CD14-positive monocyte (primary cell): ENCODE data around the gene BTBD9. TPM values are rescaled to one million over a fixed set of nuclear protein-coding genes. Genes with fewer than 3 reads are reported as not detected.
A peak's percentile ranks its signal among the peaks of the same experiment; 100 is the strongest.

Experiments
- DNase-seq, 3 donors: peaks; one replicate each; pipeline ENCODE4 v3.0.0-alpha.2; 2011 to 2022
- H2AFZ ChIP-seq: 2 replicates; pipeline ENCODE4 v1.6.0; 2012; ENCODE audit warnings: mild to moderate bottlenecking, low read depth, low read length, inconsistent platforms; ENCODE audit not compliant: insufficient read depth, poor library complexity, severe bottlenecking
- H3K27ac ChIP-seq, 2 donors: 1 replicate in 1 of 2; 2 replicates in 1 of 2; pipeline ENCODE4 v1.5.1; 2012 to 2013; ENCODE audit warnings: low read length in 2 of 2, control low read depth in 1 of 2, inconsistent platforms in 1 of 2, low read depth in 1 of 2, mild to moderate bottlenecking in 1 of 2
- H3K27me3 ChIP-seq, 2 donors: one replicate each; pipeline versions ENCODE4 v1.6.0 to v1.6.1; 2011 to 2013; ENCODE audit warnings: low read length in 2 of 2; ENCODE audit not compliant: control insufficient read depth in 2 of 2, insufficient read depth in 2 of 2
- H3K36me3 ChIP-seq, 2 donors: replicated peaks in 1 of 2; 1 replicate in 1 of 2; 2 replicates in 1 of 2; pipeline versions ENCODE4 v1.5.1 to v1.6.1; 2012 to 2013; ENCODE audit warnings: low read length in 2 of 2, control low read depth in 1 of 2, inconsistent platforms in 1 of 2, mild to moderate bottlenecking in 1 of 2; ENCODE audit not compliant: insufficient read depth in 2 of 2, control insufficient read depth in 1 of 2
- H3K4me1 ChIP-seq, 2 donors: 1 replicate in 1 of 2; 2 replicates in 1 of 2; pipeline versions ENCODE4 v1.5.1 to v1.6.1; 2012 to 2013; ENCODE audit warnings: low read length in 2 of 2, control low read depth in 1 of 2, inconsistent platforms in 1 of 2, mild to moderate bottlenecking in 1 of 2, moderate library complexity in 1 of 2; ENCODE audit not compliant: insufficient read depth in 2 of 2, control insufficient read depth in 1 of 2
- H3K4me2 ChIP-seq: replicated peaks from 2 replicates; pipeline ENCODE3; 2012; ENCODE audit warnings: low read length, moderate library complexity, mild to moderate bottlenecking; ENCODE audit not compliant: poor library complexity, severe bottlenecking; ENCODE audit errors: extremely low read depth
- H3K4me3 ChIP-seq, 3 experiments: fragments of 200-600 bp in 1 of 3; sonication (generic) in 1 of 3; replicated peaks in 1 of 3; 1 replicate in 2 of 3; 2 replicates in 1 of 3; pipeline ENCODE4 v1.5.1; 2011 to 2013; ENCODE audit warnings: low read length in 3 of 3, mild to moderate bottlenecking in 3 of 3, control low read depth in 2 of 3, low read depth in 2 of 3, inconsistent platforms in 1 of 3, moderate library complexity in 1 of 3
- H3K79me2 ChIP-seq: 2 replicates; pipeline ENCODE4 v1.6.0; 2012; ENCODE audit warnings: mild to moderate bottlenecking, control low read depth, inconsistent platforms, low read length, moderate library complexity; ENCODE audit not compliant: insufficient read depth
- H3K9ac ChIP-seq: 2 replicates; pipeline ENCODE4 v1.6.0; 2017; ENCODE audit warnings: low read length, mild to moderate bottlenecking; ENCODE audit not compliant: insufficient read depth, poor library complexity, severe bottlenecking
- H3K9me3 ChIP-seq, 2 donors: replicated peaks in 1 of 2; 1 replicate in 1 of 2; 2 replicates in 1 of 2; pipeline versions ENCODE4 v1.5.1 to v1.6.1; 2012 to 2013; ENCODE audit warnings: low read length in 2 of 2, control low read depth in 1 of 2; ENCODE audit not compliant: control insufficient read depth in 1 of 2, insufficient read depth in 1 of 2
- H4K20me1 ChIP-seq: 2 replicates; pipeline ENCODE4 v1.6.0; 2012; ENCODE audit warnings: mild to moderate bottlenecking, low read length, control low read depth, moderate library complexity; ENCODE audit not compliant: insufficient read depth
- H3K27ac Mint-ChIP-seq, 7 donors: one replicate each; pipeline ENCODE4 v1.8.0; 2020; ENCODE audit warnings: mild to moderate bottlenecking in 7 of 7, mixed read lengths in 7 of 7, moderate library complexity in 6 of 7, inconsistent platforms in 2 of 7
- H3K27me3 Mint-ChIP-seq, 3 donors: one replicate each; pipeline ENCODE4 v1.8.0; 2021 to 2022; ENCODE audit warnings: low read depth in 3 of 3, mild to moderate bottlenecking in 3 of 3, mixed read lengths in 3 of 3, moderate library complexity in 3 of 3, inconsistent platforms in 1 of 3
- H3K36me3 Mint-ChIP-seq, 2 donors: one replicate each; pipeline ENCODE4 v1.8.0; 2020; ENCODE audit warnings: mixed read lengths in 2 of 2, inconsistent platforms in 1 of 2, mild to moderate bottlenecking in 1 of 2
- H3K4me1 Mint-ChIP-seq: one replicate; pipeline ENCODE4 v1.8.0; 2020; ENCODE audit warnings: mild to moderate bottlenecking, mixed read lengths
- H3K4me3 Mint-ChIP-seq, 2 donors: one replicate each; pipeline ENCODE4 v1.8.0; 2020; ENCODE audit warnings: mild to moderate bottlenecking in 2 of 2, mixed read lengths in 2 of 2, moderate library complexity in 1 of 2
- H3K9me3 Mint-ChIP-seq, 7 donors: one replicate each; pipeline ENCODE4 v1.8.0; 2020 to 2022; ENCODE audit warnings: mixed read lengths in 7 of 7, mild to moderate bottlenecking in 6 of 7, moderate library complexity in 6 of 7, inconsistent platforms in 2 of 7
- WGBS: methylation state at CpG from one replicate; pipeline ENCODE4 v1.1.5; 2013; ENCODE audit warnings: missing lambda C conversion rate; ENCODE audit not compliant: insufficient coverage; 5-methylcytosine and 5-hydroxymethylcytosine counted together
- intact Hi-C, 2 donors: fragments of 100-400 bp; cut with micrococcal nuclease; formaldehyde crosslinking; loops; one replicate each; pipeline versions ENCODE4 v1.15.0 to v1.15.1; 2023
- polyA plus RNA-seq, 3 donors: library from polyadenylated mRNA; depleted of rRNA in 1 of 3; unstranded in 2 of 3; stranded (reverse) in 1 of 3; fragments of 300-500 nt in 2 of 3; fragments of >200 nt in 1 of 3; fragmentation: Illumina TruSeq in 2 of 3; gene quantifications; 1 replicate in 2 of 3; 2 replicates in 1 of 3; pipeline ENCODE4 v1.2.3, GENCODE V29; 2012 to 2021
- TF ChIP-seq, protein P1 (sequence below): fragments of 200-600 bp; IDR thresholded peaks from one replicate; pipeline ENCODE4 v1.8.0; 2022; ENCODE audit warnings: antibody characterized with exemption, mild to moderate bottlenecking

Gene BTBD9
- polyA plus RNA-seq, 3 donors = 5.2 to 7.5 (median 6.2) TPM

GRCh38 chr6:38155144-38155543 lies 484.6 kb downstream of the BTBD9 start:
- peaks cover 29% of the 10 kb centered on the region for H3K4me1 Mint-ChIP-seq
- peak overlapping the region; percentile 59 to 83 for H3K27ac ChIP-seq

DNA sequence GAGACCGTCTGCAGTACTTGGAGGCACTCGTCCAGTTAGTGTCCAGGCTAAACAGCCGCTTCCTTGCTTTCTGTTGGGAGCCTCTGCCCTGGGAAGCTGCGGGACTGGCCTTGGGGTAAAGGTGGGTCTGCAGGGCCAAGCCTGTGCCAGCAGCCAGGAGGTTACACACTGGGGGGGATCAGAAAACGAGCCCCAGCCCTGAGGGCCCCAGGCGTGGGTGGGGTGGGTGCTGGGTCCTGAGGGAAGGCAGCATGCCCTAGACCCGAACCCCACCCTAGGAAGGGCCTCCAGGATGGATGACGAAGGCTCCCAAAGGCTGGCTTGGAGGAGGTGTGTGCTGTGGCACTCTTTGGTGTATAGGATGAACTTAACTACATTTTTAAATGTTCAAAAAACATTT lies 485.0 kb downstream of the BTBD9 start:
- Histone ChIP-seq H4K20me1 (peaks cover 81% of the 10 kb centered on the region), H3K4me3 (no peak overlapping the region), H3K9ac (peak overlapping the region; percentile 10), H3K9me3 (no peaks in the 10 kb centered on the region), H3K27me3 (no peaks in the 10 kb centered on the region), H3K79me2 (no peaks in the 10 kb centered on the region), H2AFZ (no peak overlapping the region), H3K4me2 (no peak overlapping the region), H3K36me3 (peaks cover 20 to 44% of the 10 kb centered on the region in 2 donors), H3K27ac (peak overlapping the region; percentile 59 to 83), H3K4me1 (peaks cover 13 to 16% of the 10 kb centered on the region in 2 donors)
- TF ChIP-seq, protein P1, sequence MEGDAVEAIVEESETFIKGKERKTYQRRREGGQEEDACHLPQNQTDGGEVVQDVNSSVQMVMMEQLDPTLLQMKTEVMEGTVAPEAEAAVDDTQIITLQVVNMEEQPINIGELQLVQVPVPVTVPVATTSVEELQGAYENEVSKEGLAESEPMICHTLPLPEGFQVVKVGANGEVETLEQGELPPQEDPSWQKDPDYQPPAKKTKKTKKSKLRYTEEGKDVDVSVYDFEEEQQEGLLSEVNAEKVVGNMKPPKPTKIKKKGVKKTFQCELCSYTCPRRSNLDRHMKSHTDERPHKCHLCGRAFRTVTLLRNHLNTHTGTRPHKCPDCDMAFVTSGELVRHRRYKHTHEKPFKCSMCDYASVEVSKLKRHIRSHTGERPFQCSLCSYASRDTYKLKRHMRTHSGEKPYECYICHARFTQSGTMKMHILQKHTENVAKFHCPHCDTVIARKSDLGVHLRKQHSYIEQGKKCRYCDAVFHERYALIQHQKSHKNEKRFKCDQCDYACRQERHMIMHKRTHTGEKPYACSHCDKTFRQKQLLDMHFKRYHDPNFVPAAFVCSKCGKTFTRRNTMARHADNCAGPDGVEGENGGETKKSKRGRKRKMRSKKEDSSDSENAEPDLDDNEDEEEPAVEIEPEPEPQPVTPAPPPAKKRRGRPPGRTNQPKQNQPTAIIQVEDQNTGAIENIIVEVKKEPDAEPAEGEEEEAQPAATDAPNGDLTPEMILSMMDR = no peak
- Mint-ChIP-seq H3K4me1 (peaks cover 28% of the 10 kb centered on the region), H3K9me3 (peaks cover 0 to 4% (median 0%) of the 10 kb centered on the region in 7 donors), H3K36me3 (peaks cover 30 to 63% of the 10 kb centered on the region in 2 donors), H3K27ac (peak overlapping the region; percentile 86 to 97 (median 93)), H3K27me3 (peaks cover 0 to 6% (median 1%) of the 10 kb centered on the region in 3 donors), H3K4me3 (no peak overlapping the region)
- intact Hi-C loops = no loop called here
- no peak for DNase-seq
- WGBS = 91% methylated on average over 4 of the region's 8 CpGs

More at GRCh38 chr6:38155144-38155543, 484.6 kb downstream of the BTBD9 start:
- H3K9me3 Mint-ChIP-seq = peaks cover 0 to 4% (median 0%) of the 10 kb centered on the region in 7 donors
- no peak overlapping the region for H3K4me3 Mint-ChIP-seq
- peaks cover 31 to 63% of the 10 kb centered on the region in 2 donors for H3K36me3 Mint-ChIP-seq
- no peaks in the 10 kb centered on the region for H3K79me2 ChIP-seq
- H3K4me1 ChIP-seq = peaks cover 13 to 16% of the 10 kb centered on the region in 2 donors
- peak; percentile 76 to 88 (median 84) for DNase-seq
- H4K20me1 ChIP-seq = peaks cover 77% of the 10 kb centered on the region
- no peak overlapping the region for H3K4me3 ChIP-seq
- H3K4me2 ChIP-seq = no peak overlapping the region
- no peak overlapping the region for H2AFZ ChIP-seq
- intact Hi-C loops = no loop called here
- H3K27ac Mint-ChIP-seq = peak overlapping the region; percentile 86 to 97 (median 93)
- no peaks in the 10 kb centered on the region for H3K9me3 ChIP-seq
- H3K9ac ChIP-seq = peak overlapping the region; percentile 25
- 20% methylated on average over 8 of the region's 9 CpGs for WGBS
- H3K27me3 Mint-ChIP-seq = peaks cover 0 to 6% (median 1%) of the 10 kb centered on the region in 3 donors
- H3K36me3 ChIP-seq = peaks cover 18 to 39% of the 10 kb centered on the region in 2 donors
- TF ChIP-seq, protein P1 = no peak
- no peaks in the 10 kb centered on the region for H3K27me3 ChIP-seq
